CD4-positive, alpha-beta T cell treated with Interleukin-12 subunit alpha and Interleukin-12 subunit beta, for 1 hour (primary cell): Measurements from ENCODE around the gene EPS15.
"Not testable (repeated sequence)": the region's sequence is repeated elsewhere in the genome, so short reads cannot be mapped to it uniquely, and the experiment has no call there.

Experiments
- DNase-seq: peaks from one replicate; pipeline ENCODE4 v3.0.0-alpha.2; 2020

Gene EPS15

GRCh38 chr1:51422367-51423072 is 96.5 kb downstream of the EPS15 start:
- no peak for DNase-seq

- peak; percentile 37 for DNase-seq
These were observed 97.1 kb downstream of the EPS15 start for GRCh38 chr1:51421964-51422363.

- no peak for DNase-seq
These were observed 98.0 kb downstream of the EPS15 start for GRCh38 chr1:51420867-51421627.

- DNase-seq: no peak
These were observed 100.6 kb downstream of the EPS15 start for GRCh38 chr1:51418384-51418959.

- DNase-seq: no peak
These were observed 101.3 kb downstream of the EPS15 start for GRCh38 chr1:51417496-51418383.

- DNase-seq: no peak
These were observed 102.2 kb downstream of the EPS15 start for GRCh38 chr1:51416910-51417309.

GRCh38 chr1:51415963-51416362 is 103.1 kb downstream of the EPS15 start:
- no peak for DNase-seq

GRCh38 chr1:51414811-51415210 is 104.3 kb downstream of the EPS15 start:
- no peak for DNase-seq

- DNase-seq: not testable (repeated sequence)
These were observed 107.2 kb downstream of the EPS15 start for GRCh38 chr1:51411820-51412219.

- DNase-seq: no peak
These were observed 108.3 kb downstream of the EPS15 start for GRCh38 chr1:51410568-51411460.

GRCh38 chr1:51409755-51410541 is 109.1 kb downstream of the EPS15 start:
- not testable (repeated sequence) for DNase-seq

- DNase-seq: no peak
These were observed 126.8 kb downstream of the EPS15 start for GRCh38 chr1:51392241-51392640.

- DNase-seq: not testable (repeated sequence)
These were observed 128.4 kb downstream of the EPS15 start for GRCh38 chr1:51390641-51391040.

- DNase-seq: not testable (repeated sequence)
These were observed 131.8 kb downstream of the EPS15 start for GRCh38 chr1:51387288-51387687.

GRCh38 chr1:51386259-51386658 is 132.8 kb downstream of the EPS15 start:
- not testable (repeated sequence) for DNase-seq

- DNase-seq: no peak
These were observed 133.3 kb downstream of the EPS15 start for GRCh38 chr1:51385776-51386175.

GRCh38 chr1:51381964-51382363 is 137.1 kb downstream of the EPS15 start:
- no peak for DNase-seq

- DNase-seq: no peak
These were observed 138.1 kb downstream of the EPS15 start for GRCh38 chr1:51380936-51381335.

GRCh38 chr1:51378871-51379270 is 140.2 kb downstream of the EPS15 start:
- DNase-seq: no peak

GRCh38 chr1:51373898-51374297 is 145.2 kb downstream of the EPS15 start:
- DNase-seq: no peak

GRCh38 chr1:51372561-51372960 is 146.5 kb downstream of the EPS15 start:
- no peak for DNase-seq
